ENCODE data around the gene ETNK2. TPM values are rescaled to one million over a fixed set of nuclear protein-coding genes. Genes with fewer than 3 reads are reported as not detected.
A peak's percentile ranks its signal among the peaks of the same experiment; 100 is the strongest.

Gene ETNK2, protein sequence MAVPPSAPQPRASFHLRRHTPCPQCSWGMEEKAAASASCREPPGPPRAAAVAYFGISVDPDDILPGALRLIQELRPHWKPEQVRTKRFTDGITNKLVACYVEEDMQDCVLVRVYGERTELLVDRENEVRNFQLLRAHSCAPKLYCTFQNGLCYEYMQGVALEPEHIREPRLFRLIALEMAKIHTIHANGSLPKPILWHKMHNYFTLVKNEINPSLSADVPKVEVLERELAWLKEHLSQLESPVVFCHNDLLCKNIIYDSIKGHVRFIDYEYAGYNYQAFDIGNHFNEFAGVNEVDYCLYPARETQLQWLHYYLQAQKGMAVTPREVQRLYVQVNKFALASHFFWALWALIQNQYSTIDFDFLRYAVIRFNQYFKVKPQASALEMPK
- polyA plus RNA-seq (2013, experiment 1 of 2; ENCODE audit: insufficient read length), result 9.0 TPM
- polyA plus RNA-seq (2013, experiment 2 of 2; ENCODE audit: insufficient read length), result 9.1 TPM

DNA sequence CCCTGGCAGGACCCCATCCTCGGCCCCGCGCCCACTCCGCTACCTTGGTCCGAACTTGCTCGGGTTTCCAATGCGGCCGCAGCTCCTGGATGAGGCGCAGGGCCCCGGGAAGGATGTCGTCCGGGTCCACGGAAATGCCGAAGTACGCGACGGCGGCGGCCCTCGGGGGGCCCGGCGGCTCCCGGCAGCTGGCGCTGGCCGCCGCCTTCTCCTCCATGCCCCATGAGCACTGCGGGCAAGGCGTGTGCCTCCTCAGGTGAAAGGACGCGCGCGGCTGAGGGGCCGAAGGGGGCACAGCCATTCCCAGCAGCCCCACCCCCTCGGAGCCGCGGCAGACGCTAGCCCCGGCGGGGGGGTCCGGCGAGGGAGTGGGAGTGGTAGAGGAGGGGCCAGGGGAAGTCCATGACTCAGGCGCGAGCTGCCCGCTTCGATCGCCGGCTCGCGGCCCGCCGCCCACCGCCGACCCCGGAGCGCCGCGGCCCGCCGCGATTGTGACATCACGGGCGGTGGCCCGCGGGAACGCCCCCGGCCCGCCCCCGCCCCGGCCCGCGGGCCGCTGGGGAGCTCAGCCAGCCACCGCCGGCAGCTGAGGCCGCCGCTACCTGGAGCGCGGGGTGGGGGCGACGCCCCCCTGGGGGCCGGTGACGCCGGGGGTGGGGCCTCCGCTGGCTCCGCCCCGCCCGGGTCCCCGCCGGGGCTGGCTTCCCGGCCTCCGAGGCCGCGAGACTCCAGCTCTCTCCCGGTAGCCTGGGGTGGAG is at the start of gene ETNK2:
Gene ETNK2 (minus strand): TSS at position 493 of the 758 bp plus-strand sequence. CDS start 192 bp downstream, at position 301.
- DNase-seq, result peak; percentile 56

DNA sequence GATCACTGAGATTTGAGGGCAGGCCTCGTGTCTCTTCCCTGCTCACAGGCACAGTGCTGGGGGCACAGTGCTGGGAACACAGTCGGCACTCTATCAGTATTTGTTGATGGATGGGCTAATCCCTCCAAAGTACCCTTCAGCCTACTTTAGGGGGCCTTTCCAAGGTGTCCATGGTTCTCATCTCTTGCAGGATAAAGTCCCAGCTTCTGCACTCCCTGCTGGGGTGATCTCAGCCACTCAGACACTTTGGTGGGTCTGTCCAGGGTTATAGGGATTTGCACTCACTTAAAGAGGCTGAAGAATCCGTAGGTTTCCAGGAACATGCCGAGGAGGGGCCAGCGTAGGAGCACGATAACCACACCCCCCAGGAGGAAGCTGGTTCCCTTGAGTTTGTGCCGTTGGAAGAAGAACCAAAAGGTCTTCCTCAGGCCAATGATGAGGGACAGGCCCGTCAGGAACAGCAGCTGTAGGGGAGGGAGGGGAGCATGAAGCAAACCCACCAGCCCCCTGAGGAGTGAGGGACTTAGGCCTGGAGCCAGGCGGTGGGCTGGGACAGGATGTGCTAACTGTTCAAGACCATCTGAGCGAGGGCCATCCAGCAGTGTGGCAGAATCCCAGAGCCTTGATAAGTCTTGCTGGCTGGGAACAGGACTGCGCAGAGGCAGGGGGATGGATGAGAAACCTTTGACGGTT is 49.6 kb upstream of the ETNK2 start:
- DNase-seq, result no peak

DNA sequence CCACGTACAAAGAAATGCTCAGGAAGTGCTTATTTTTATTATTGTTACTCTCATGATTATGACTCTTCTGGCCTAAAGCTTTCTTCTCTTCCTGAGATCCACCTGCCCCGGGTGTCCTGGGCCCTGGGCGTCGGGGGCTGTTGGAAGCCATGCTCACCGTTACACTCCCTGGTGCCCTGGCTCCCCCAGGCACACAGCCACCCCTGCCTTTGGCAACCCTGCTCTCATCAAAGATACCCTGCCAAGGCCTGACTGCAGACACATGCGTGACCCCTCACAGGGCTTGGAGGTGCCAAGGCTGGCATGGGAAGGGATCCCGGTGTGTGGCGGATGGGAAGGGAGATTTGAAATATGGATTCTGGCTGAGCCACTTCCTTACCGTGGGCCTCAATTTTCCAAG is 47.7 kb upstream of the ETNK2 start:
- no peak for DNase-seq

DNA sequence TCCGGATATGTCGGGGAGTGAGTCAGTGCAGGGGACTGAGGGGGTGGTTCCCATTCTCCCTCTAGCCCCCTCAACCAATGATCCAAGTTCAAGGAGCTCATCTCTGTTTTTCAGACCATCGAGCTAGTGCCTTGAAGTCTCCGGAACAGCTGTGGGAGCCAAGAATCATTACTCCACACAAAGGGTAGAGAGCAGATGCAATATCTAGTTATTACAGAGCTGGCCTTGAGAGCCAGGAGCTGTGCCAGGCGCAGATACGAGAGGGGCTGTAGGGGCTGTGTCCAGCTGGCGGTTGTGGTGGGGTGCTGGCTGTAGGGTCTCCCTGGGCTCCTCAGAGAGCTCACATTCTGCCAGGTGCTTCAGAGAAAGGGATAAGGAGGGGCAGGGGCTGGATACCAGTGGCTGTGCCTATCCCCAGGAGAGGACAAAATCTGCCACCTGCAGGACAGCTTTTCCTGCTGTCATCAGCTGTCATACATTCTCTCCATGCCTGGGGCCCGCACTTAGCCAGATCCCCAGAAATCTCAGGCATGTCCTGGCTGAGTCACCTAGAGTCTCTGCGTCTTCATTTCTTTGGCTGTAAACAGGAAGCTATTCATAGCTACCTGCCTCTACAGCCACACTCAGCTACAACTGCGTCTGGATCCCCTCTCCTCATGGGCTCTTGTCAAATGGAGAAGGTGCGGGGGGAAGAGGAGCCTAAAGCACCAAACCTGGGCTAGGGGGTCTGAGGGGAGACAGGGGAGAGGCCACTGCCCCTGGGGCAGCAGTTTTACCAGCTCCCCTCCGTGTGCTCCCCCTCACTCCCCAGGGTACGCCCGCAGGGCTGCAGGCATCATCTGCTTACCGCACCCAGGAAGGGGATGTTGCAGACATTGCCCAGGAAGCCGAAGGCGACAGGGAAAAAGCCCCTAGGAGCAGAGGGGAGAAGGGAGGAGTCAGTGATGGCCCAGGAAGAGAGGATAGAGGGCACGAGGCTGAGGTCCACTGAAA is 46.8 kb upstream of the ETNK2 start:
- peak; percentile 70 for DNase-seq

DNA sequence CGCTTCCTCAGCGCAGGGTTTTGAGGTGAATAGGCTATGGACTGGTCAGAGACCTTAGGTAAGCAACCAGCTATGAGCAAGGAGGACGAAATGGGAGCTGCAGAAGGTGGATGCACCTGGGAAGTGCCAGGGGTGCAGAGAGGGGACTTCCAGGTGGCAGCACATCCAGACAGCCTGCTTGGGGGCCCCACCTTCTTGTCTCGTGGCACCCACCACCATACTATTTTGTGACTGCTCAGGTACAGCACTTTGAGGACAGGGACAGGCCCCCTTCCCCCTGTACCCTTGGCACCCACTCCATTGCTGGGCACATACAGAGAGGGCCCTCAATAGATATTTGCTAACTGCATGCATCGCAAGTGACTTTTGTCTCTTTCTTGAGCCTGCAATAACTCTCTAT is 45.2 kb upstream of the ETNK2 start:
- DNase-seq, result no peak

DNA sequence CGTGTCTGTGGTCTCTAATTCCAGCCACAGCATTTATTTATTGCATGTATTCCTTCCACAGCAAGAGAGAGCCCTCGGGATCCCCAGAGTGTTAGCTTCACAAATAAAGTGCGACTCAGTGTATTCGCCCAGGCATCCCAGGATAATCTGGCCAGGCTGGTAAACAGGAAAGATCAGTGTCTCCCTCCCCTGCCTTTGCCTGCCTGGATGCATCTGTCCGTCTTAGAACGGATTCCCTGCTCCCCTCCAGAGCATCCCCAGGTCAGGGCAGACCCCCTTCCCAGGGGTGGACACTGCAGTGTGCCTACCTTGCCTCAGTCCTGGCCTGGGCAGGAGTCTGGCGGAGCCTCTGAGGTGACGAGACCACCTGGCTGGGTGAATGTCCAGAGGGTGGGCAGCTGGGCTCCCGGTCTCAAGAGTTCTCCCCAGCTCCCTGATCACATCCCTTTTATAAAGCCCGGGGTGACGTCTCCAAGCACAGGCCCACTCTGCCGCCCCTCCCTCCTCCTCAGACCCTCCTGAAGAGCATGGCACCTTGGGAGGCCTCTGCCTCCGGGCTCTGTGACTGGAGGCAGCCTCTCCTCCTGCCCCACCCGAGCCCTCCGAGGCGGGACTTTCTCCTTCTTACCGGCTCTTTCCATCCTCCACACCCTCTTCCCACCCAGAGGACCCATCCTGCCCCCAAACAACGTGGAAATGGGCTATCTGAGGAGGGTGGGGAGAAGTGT is 44.4 kb upstream of the ETNK2 start, which contains the start of gene KISS1:
Gene KISS1 (minus strand): TSS at position 424 of the 728 bp plus-strand sequence. CDS start 3,615 bp downstream, outside the sequence.
- no peak for DNase-seq

DNA sequence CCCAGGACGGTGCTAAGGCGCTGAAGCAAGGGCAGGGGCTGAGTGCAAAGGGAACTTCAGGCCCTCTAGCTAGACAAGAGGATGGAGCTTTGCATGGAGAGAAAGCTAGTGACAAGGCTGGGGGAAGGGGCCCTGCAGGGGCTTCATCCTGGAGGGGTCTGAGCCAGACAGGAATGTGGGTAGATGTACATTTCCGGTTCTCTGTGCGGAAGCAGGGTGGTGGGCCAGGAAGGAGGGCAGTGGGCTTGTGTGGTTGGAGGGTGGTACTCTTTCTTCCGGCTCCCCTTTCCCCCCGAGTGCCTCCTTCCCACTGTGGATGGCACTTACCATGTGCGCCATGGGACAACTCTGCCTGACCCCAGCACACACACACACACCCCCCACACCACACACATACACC is 42.9 kb upstream of the ETNK2 start:
- no peak for DNase-seq

DNA sequence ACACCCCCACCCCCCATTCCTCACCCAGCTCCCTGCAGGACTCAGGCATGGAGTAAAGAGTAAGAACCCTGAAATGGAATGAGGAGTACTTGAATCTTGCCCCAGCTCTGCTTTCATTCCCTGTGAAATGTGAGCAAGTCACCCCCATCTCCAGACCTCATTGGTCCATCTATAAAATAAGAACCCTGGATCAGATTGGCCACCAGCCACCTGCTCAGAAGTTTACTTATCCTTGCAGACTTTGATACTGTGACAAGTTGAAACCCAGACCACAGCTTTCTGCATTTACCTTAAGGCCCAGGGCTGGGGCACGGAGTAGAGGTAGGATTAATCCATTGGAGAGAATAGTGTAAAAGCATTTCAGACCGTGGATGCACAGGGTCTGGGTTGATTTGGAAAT is 42.2 kb upstream of the ETNK2 start:
- no peak for DNase-seq

DNA sequence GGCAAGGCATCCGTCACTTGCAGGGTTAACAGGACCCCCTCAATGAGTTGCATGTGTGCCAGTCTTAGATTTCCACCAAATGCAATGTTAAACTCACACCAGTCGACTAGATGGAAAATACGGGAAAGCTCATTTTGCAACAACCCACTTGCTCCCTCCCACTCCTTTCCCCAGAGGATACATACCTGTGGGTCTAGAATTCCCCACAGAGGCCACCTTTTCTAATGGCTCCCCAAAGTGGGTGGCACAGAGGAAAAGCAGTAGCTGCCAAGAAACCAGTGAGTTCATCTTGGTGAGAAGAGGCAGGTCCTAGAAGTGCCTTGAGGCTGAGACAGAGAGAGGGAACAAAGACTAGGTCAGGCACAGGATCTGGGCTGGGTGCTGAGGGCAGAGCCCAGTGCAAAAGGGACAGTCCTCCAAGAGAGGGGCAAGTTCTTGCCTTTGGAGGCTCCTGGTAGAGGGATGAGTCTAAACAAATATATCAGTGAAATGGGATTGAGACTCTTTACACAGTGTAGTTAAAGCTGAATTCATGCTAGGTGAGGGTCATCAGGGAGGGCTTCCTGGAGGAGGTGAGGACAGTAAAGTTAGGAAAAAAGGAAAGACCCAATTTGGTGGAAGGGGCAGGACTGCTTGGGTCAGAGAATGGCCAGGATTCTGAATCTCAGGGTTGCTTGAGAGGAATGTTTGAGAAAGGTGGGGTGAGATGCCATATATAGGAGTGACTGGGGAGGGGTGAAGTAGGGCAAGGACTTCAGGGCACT is 40.9 kb upstream of the ETNK2 start:
- no peak for DNase-seq

DNA sequence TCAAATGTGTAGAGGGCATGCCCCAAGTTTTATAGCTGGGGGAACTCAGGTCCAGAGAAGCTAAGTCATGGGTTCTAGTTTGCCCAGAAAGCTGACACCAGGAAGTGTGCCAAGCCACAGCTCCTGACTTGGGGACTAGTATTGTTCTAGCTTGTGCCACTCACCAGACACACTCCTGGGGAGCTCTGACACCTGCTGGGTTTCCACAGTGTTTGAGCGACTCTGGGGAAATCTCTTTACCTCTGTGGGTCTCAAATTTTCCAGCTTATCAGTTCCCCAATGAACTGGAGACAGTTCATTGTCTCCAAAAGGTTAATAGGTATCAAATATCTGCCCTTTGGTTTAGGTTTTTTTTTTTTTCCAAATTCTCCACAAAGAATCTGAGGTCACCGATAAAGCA is 40.2 kb upstream of the ETNK2 start:
- no peak for DNase-seq

DNA sequence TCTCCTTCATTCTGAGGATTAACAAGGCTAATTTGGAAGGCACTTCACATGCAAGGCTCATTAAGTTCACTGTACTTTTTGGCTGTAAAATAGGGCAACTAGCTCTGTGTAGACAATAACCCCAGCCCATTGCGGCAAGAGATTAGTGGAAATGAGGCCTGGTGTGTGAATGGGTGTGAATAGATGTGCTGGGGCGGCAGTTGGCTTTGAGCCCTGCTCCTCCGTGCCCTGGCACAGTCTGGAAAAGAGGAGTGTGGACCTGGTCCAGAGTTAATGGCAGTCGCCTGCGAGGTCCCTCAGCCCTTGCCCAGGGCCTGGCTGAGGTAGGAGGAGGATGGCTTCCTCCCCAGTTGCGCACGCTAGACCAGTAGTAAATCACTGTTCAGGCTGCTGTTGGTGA is 39.6 kb upstream of the ETNK2 start:
- DNase-seq, result no peak

DNA sequence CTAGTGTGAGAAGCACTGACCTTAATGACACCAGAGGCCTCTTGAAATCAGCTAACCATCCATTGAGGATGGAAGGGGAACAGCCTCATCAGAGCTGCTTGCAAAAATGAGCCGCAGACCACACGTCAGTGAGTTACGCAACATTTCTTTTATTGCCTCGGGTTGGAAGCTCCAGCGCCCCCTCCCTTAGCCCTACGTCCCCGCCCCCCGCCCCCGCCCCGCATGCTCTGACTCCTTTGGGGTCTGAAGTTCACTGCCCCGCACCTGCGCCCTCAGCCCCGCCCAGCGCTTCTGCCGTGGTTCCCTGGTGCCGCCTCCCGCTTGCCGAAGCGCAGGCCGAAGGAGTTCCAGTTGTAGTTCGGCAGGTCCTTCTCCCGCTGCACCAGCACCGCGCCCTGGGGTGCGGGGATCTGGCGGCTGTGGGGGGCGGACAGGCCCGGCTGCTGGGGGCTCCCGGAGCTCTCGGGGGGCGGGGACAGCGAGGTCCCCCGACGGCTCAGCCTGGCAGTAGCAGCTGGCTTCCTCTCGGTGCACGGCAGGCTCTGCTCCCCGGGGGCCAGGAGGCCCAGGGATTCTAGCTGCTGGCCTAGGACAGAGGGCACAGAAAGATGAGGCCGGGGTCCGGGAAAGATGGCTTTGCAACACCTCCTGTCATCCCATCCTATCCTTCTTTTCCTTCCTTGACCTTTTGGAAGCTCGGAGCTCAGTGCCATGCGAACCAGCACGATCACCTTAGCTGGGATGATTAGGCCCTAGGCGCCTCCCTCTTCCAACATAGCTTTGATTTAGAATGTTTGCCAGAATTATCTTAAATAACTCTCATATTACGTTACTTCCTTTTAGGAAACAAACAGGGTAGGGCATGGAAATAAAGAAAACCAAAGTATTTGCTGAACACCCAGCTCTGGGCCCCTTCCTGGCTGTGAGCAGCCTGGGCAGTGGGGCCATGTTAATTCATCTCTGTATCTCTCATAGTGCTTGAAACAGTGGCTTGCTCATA is 38.7 kb upstream of the ETNK2 start:
- peak; percentile 53 for DNase-seq

DNA sequence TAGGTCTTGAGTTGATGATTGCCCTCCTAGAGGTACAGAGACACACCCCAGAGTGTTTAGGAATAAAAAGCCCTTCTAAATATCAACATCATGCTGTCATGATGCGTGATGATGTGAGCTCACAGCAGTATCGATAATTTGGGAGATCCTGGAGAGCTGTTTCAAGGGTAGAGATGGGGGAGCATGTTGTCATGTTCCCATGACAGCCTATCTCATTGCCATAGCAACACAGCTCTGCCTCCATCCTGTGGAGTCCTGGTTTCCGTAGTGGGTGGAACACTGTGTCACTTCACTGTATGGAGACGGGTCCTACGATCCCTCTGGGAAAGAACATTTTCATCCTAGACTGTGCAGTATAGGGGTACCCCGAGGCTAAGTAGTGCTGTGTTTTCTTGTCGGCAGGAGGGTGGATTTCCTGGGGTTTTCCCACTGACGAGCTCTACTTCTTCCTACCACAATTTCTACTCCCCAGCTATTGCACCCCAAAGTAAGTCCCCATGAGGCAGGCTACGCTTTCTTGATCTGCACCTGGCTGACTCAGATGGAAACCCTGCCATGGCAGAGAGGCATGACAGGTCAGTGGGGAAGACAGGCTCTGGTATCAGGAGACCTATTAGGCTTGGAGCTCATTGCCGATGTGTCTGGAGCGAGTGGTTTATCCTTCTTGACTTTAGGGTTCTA is 37.3 kb upstream of the ETNK2 start:
- no peak for DNase-seq

DNA sequence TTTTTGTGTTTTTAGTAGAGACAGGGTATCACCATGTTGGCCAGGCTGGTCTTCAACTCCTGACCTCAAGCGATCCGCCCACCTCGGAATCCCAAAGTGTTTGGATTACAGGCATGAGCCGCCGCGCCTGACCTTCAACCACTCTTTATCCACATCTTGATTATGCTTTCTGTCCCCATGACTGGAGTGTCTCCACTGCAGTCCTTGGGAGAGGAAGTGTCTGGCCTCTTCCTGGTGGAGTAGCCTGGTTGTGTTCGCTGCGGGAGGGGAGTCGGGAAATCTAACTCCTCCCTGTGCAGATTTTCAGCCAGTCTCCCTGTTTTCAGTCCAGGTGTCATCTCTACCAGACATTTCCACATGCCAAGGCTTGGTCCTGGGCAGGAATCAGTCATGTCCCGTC is 34.8 kb upstream of the ETNK2 start:
- no peak for DNase-seq

DNA sequence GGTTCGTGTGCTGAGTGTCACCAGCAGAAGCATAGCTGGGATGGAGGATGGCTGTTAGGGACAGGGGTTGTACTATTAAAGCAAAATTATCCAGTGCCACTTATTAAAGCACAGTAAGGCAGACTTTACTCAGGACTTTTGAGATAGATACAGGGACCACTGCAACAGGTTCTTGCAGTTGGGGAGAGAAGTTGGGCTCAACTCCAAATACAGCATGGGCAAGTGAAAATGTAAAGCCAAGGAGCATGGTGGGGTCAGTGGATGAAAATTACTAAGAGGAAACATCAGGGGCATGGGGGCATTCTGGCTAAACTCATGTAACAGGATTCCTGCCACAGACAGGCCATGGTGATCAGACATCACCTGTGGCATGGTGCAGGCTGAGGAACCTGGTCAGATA is 29.3 kb upstream of the ETNK2 start:
- DNase-seq, result no peak

DNA sequence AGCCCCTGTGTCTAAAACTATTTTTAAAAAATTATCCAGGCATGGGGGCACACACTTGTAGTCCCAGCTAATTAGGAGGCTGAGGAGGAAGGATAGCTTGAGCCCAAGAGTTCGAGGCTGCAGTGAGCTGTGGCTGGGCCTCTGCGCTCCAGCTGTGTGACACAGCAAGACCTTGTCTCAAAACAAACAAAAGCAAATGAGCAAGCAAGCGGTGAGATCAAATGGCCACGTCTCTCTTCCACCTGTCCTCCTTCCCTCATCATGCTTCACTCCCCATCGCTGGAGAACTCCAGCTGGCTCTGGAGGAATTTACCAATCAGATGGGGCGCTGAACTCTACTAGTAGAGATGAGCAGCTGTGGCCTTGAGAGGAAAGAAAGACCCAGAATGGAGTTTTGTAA is 28.3 kb upstream of the ETNK2 start:
- no peak for DNase-seq

DNA sequence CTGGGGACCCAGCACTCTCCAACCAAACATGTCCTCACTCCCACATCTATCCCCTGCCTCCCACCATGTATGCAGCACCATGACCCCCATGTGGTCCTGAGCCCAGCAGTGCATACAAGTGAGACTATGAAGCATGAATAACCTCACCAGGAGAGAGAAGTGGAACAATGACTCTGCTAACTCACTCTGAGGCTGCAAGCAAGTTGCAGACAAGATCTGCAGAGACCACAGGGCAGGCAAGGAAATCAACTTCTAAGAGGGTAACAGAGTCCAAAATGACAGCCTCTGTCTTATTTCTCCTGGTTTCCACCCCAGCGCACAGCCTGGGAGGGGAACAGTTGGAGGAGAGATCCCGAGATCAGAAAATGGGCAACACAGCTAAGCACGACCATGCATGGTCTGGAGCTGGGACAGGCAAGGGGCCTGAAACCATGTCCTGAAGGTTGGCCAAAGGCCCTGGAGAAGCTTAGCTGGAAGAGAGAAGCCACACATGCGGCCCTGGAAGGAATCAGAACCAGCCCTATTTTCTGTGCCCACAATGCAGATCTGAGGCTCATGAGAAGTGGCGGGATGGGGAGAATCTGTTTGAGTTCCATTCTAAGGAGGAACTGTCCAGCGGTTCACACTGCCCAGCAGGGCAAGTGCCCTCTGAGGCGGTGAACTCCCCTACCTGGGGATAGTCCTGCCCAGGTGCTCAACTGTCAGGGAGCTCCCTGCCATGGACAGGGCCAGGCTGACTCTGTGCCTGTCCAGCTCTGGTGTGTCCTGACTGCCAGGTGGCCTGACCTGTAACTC is 26.8 kb upstream of the ETNK2 start:
- no peak for DNase-seq

DNA sequence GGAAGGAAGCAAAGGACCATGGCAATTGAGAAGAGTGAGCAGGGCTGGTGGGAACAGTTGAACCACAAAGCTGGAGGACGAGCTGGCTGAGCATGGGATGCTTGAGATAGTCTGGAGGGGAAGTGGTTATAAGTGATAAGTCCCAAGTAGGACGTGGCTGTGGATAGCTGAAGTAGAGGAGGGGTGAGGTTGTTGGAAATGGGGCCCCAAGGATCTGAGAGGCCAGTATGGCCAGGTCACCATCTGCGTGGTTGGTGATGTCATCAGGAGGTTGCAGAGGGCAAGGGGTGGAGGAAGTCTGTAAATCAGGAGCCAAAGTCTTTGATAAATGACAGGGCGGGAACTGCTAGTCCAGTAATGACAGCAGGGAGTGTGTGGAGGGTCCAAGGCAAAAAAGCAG is 25.3 kb upstream of the ETNK2 start:
- DNase-seq, result no peak
